NCI-H82 treated with DMSO at 0.1 percent for 48 hours (cell line): ENCODE results near the gene F12.
"Not testable (repeated sequence)": the region's sequence is repeated elsewhere in the genome, so short reads cannot be mapped to it uniquely, and the experiment has no call there.

Experiments used
- DNase-seq: peaks from one replicate; lab custom pipeline; 2025; ENCODE audit not compliant: unreplicated experiment; lab: John Stamatoyannopoulos, UW

F12 gene

GRCh38 chr5:177389241-177390169 is 19.9 kb downstream of the F12 start:
- DNase-seq = no peak

GRCh38 chr5:177388521-177389052 is 20.8 kb downstream of the F12 start:
- no peak for DNase-seq

- no peak for DNase-seq
Observed at GRCh38 chr5:177387405-177387804, 22.0 kb downstream of the F12 start.

GRCh38 chr5:177386542-177386941 is 22.8 kb downstream of the F12 start:
- DNase-seq = peak; percentile 13

- no peak for DNase-seq
Observed at GRCh38 chr5:177385720-177386119, 23.6 kb downstream of the F12 start.

- DNase-seq = no peak
Observed at GRCh38 chr5:177384134-177384533, 25.2 kb downstream of the F12 start, which contains the start of gene SLC34A1. Gene SLC34A1, plus strand, starts transcription at chr5:177384434. Its CDS starts 1,308 bp downstream, at chr5:177385742.

GRCh38 chr5:177383181-177383580 is 26.2 kb downstream of the F12 start:
- no peak for DNase-seq

GRCh38 chr5:177382423-177383029 is 26.8 kb downstream of the F12 start:
- no peak for DNase-seq

- DNase-seq = no peak
Observed at GRCh38 chr5:177380805-177381126, 28.6 kb downstream of the F12 start.

GRCh38 chr5:177378884-177379883 is 30.2 kb downstream of the F12 start:
- no peak for DNase-seq

GRCh38 chr5:177377851-177378776 is 31.2 kb downstream of the F12 start:
- DNase-seq = no peak

GRCh38 chr5:177376107-177376506 is 33.3 kb downstream of the F12 start:
- no peak for DNase-seq

- not testable (repeated sequence) for DNase-seq
Observed at GRCh38 chr5:177375516-177375915, 33.8 kb downstream of the F12 start.

- DNase-seq = no peak
Observed at GRCh38 chr5:177374211-177374610, 35.2 kb downstream of the F12 start.

- no peak for DNase-seq
Observed at GRCh38 chr5:177373806-177374205, 35.6 kb downstream of the F12 start.

- DNase-seq = no peak
Observed at GRCh38 chr5:177372910-177373309, 36.5 kb downstream of the F12 start.

- DNase-seq = no peak
Observed at GRCh38 chr5:177372034-177372896, 37.1 kb downstream of the F12 start.

GRCh38 chr5:177371120-177372033 is 38.0 kb downstream of the F12 start:
- DNase-seq = no peak
